ENCODE data around the gene MAN1C1.

MAN1C1 gene

GRCh38 chr1:25774921-25775771 is 158.6 kb downstream of the MAN1C1 start:
- H3K36me3 ChIP-seq (ENCODE audit: insufficient read depth, insufficient read length, low read length) = no peaks in the 10 kb centered on the region
- peak overlapping the region; percentile 24 for H3K9ac ChIP-seq (ENCODE audit: insufficient read length, low read depth)
- TF ChIP-seq YY1 (IDR thresholded peaks at IDR 0.05; ENCODE audit: insufficient read depth, insufficient read length) (no peak), ZNF274 (IDR thresholded peaks at IDR 0.05; ENCODE audit: low read depth, low read length) (no peak), SUZ12 (IDR thresholded peaks at IDR 0.05; ENCODE audit: extremely low read depth, insufficient read depth, insufficient read length) (no peak)
- no peak for DNase-seq (ENCODE audit: low read depth, low spot score)
- no peaks in the 10 kb centered on the region for H3K27me3 ChIP-seq (ENCODE audit: insufficient read depth, insufficient read length)
- no peaks in the 10 kb centered on the region for H3K9me3 ChIP-seq (ENCODE audit: insufficient read depth, low read length)
- H3K4me3 ChIP-seq (ENCODE audit: insufficient read length, low read depth) = no peak overlapping the region
- H3K4me1 ChIP-seq (ENCODE audit: insufficient read depth, insufficient read length) = peaks cover 40% of the 10 kb centered on the region

- H3K9ac ChIP-seq (ENCODE audit: insufficient read length, low read depth) = no peak overlapping the region
- no peak for DNase-seq (ENCODE audit: low read depth, low spot score)
- no peak for TF ChIP-seq ZNF274 (IDR thresholded peaks at IDR 0.05; ENCODE audit: low read depth, low read length)
- no peak for TF ChIP-seq YY1 (IDR thresholded peaks at IDR 0.05; ENCODE audit: insufficient read depth, insufficient read length)
- TF ChIP-seq SUZ12 (IDR thresholded peaks at IDR 0.05; ENCODE audit: extremely low read depth, insufficient read depth, insufficient read length) = no peak
- no peaks in the 10 kb centered on the region for H3K9me3 ChIP-seq (ENCODE audit: insufficient read depth, low read length)
- no peaks in the 10 kb centered on the region for H3K27me3 ChIP-seq (ENCODE audit: insufficient read depth, insufficient read length)
- no peaks in the 10 kb centered on the region for H3K36me3 ChIP-seq (ENCODE audit: insufficient read depth, insufficient read length, low read length)
- H3K4me1 ChIP-seq (ENCODE audit: insufficient read depth, insufficient read length) = peaks cover 41% of the 10 kb centered on the region
- H3K4me3 ChIP-seq (ENCODE audit: insufficient read length, low read depth) = no peak overlapping the region
These were observed 162.8 kb downstream of the MAN1C1 start for GRCh38 chr1:25779388-25779787.

GRCh38 chr1:25779894-25780293 is 163.3 kb downstream of the MAN1C1 start:
- H3K9ac ChIP-seq (ENCODE audit: insufficient read length, low read depth) = no peak overlapping the region
- TF ChIP-seq ZNF274 (IDR thresholded peaks at IDR 0.05; ENCODE audit: low read depth, low read length) (no peak), SUZ12 (IDR thresholded peaks at IDR 0.05; ENCODE audit: extremely low read depth, insufficient read depth, insufficient read length) (no peak), YY1 (IDR thresholded peaks at IDR 0.05; ENCODE audit: insufficient read depth, insufficient read length) (no peak)
- H3K9me3 ChIP-seq (ENCODE audit: insufficient read depth, low read length) = no peaks in the 10 kb centered on the region
- H3K4me3 ChIP-seq (ENCODE audit: insufficient read length, low read depth) = no peak overlapping the region
- H3K36me3 ChIP-seq (ENCODE audit: insufficient read depth, insufficient read length, low read length) = no peaks in the 10 kb centered on the region
- H3K27me3 ChIP-seq (ENCODE audit: insufficient read depth, insufficient read length) = no peaks in the 10 kb centered on the region
- peaks cover 41% of the 10 kb centered on the region for H3K4me1 ChIP-seq (ENCODE audit: insufficient read depth, insufficient read length)
- no peak for DNase-seq (ENCODE audit: low read depth, low spot score)

- Histone ChIP-seq H3K9me3 (ENCODE audit: insufficient read depth, low read length) (no peaks in the 10 kb centered on the region), H3K27me3 (ENCODE audit: insufficient read depth, insufficient read length) (no peaks in the 10 kb centered on the region), H3K9ac (ENCODE audit: insufficient read length, low read depth) (peak overlapping the region; percentile 58), H3K4me1 (ENCODE audit: insufficient read depth, insufficient read length) (peaks cover 39% of the 10 kb centered on the region), H3K4me3 (ENCODE audit: insufficient read length, low read depth) (no peak overlapping the region), H3K36me3 (ENCODE audit: insufficient read depth, insufficient read length, low read length) (no peaks in the 10 kb centered on the region)
- no peak for TF ChIP-seq YY1 (IDR thresholded peaks at IDR 0.05; ENCODE audit: insufficient read depth, insufficient read length)
- TF ChIP-seq ZNF274 (IDR thresholded peaks at IDR 0.05; ENCODE audit: low read depth, low read length) = no peak
- TF ChIP-seq SUZ12 (IDR thresholded peaks at IDR 0.05; ENCODE audit: extremely low read depth, insufficient read depth, insufficient read length) = no peak
- DNase-seq (ENCODE audit: low read depth, low spot score) = peak; percentile 81
These were observed 163.9 kb downstream of the MAN1C1 start for GRCh38 chr1:25780318-25781129.

GRCh38 chr1:25781130-25781433 is 164.5 kb downstream of the MAN1C1 start:
- DNase-seq (ENCODE audit: low read depth, low spot score) = no peak
- no peaks in the 10 kb centered on the region for H3K27me3 ChIP-seq (ENCODE audit: insufficient read depth, insufficient read length)
- H3K4me3 ChIP-seq (ENCODE audit: insufficient read length, low read depth) = no peak overlapping the region
- H3K9ac ChIP-seq (ENCODE audit: insufficient read length, low read depth) = peak overlapping the region; percentile 58
- H3K36me3 ChIP-seq (ENCODE audit: insufficient read depth, insufficient read length, low read length) = no peaks in the 10 kb centered on the region
- H3K9me3 ChIP-seq (ENCODE audit: insufficient read depth, low read length) = no peaks in the 10 kb centered on the region
- peaks cover 41% of the 10 kb centered on the region for H3K4me1 ChIP-seq (ENCODE audit: insufficient read depth, insufficient read length)
- TF ChIP-seq ZNF274 (IDR thresholded peaks at IDR 0.05; ENCODE audit: low read depth, low read length) (no peak), YY1 (IDR thresholded peaks at IDR 0.05; ENCODE audit: insufficient read depth, insufficient read length) (no peak), SUZ12 (IDR thresholded peaks at IDR 0.05; ENCODE audit: extremely low read depth, insufficient read depth, insufficient read length) (no peak)

GRCh38 chr1:25782608-25783201 is 166.1 kb downstream of the MAN1C1 start:
- Histone ChIP-seq H3K4me3 (ENCODE audit: insufficient read length, low read depth) (no peak overlapping the region), H3K27me3 (ENCODE audit: insufficient read depth, insufficient read length) (no peaks in the 10 kb centered on the region), H3K4me1 (ENCODE audit: insufficient read depth, insufficient read length) (peaks cover 51% of the 10 kb centered on the region), H3K9ac (ENCODE audit: insufficient read length, low read depth) (no peak overlapping the region), H3K36me3 (ENCODE audit: insufficient read depth, insufficient read length, low read length) (no peaks in the 10 kb centered on the region), H3K9me3 (ENCODE audit: insufficient read depth, low read length) (no peaks in the 10 kb centered on the region)
- no peak for TF ChIP-seq SUZ12 (IDR thresholded peaks at IDR 0.05; ENCODE audit: extremely low read depth, insufficient read depth, insufficient read length)
- no peak for TF ChIP-seq YY1 (IDR thresholded peaks at IDR 0.05; ENCODE audit: insufficient read depth, insufficient read length)
- TF ChIP-seq ZNF274 (IDR thresholded peaks at IDR 0.05; ENCODE audit: low read depth, low read length) = no peak
- no peak for DNase-seq (ENCODE audit: low read depth, low spot score)

Measured in NT2/D1 (cell line).